DND-41 (cell line): ENCODE measurements around the gene CREG2.

Source experiments
- CTCF ChIP-seq: IDR thresholded peaks from 2 replicates; pipeline ENCODE4 v1.5.1; 2012; ENCODE audit warnings: borderline replicate concordance, low read length, moderate library complexity, mild to moderate bottlenecking; ENCODE audit not compliant: poor library complexity, severe bottlenecking; ENCODE audit errors: extremely low read depth
- EZH2 ChIP-seq: IDR thresholded peaks from 3 replicates; pipeline ENCODE4 v1.6.1; 2012; ENCODE audit warnings: borderline replicate concordance, low read depth, mild to moderate bottlenecking, moderate library complexity, low read length, inconsistent platforms; ENCODE audit not compliant: severe bottlenecking

- no peak for TF ChIP-seq CTCF
- no peak for TF ChIP-seq EZH2
Measured at GRCh38 chr2:101332885-101333766, 54.2 kb downstream of the CREG2 start.
